Measurements from ENCODE around the gene SLC25A15.
A peak's percentile ranks its signal among the peaks of the same experiment; 100 is the strongest.
"Not testable (repeated sequence)": the region's sequence is repeated elsewhere in the genome, so short reads cannot be mapped to it uniquely, and the experiment has no call there.

Gene SLC25A15

DNA sequence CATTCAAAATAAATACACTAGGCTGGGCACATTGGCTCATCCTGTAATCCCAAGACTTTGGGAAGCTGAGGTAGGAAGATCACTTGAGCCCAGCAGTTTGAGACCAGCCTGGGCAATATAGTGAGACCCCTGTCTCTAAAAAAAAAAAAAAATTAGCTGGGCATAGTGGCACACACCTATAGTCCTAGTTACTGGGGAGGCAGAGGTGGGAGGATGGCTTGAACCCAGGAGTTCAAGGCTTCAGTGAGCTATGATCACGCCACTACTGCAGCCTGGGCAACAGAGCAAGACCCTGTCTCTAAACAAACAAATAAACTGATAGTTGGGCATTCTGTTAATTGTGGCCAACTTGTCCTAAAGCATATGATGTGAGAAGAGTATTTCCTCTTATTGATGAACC, 6.4 kb upstream of the SLC25A15 start:
- not testable (repeated sequence) for DNase-seq

GRCh38 chr13:40784540-40784939, 4.9 kb upstream of the SLC25A15 start:
- no peak for DNase-seq

- DNase-seq: no peak
Measured at GRCh38 chr13:40786568-40786996, 2.8 kb upstream of the SLC25A15 start.

DNA sequence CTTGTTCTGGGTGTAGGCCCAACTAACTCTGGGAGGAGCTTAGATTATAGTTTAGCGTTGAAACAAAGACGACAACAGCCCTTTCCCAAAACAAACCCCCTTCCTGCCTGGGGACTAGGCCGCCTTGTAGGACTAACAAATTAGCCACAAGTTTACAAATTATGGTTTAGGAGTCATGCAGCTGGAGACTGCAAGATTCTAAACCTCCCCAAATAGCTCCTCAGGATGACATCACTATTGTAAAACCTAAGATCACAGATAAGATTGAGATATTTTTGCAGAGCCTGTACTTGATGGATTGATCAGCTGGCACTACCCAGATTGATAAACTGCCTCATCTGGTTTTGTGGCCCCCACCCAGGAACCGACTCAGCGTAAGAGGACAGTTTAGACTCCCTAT, 2.3 kb upstream of the SLC25A15 start:
- no peak for DNase-seq

DNA sequence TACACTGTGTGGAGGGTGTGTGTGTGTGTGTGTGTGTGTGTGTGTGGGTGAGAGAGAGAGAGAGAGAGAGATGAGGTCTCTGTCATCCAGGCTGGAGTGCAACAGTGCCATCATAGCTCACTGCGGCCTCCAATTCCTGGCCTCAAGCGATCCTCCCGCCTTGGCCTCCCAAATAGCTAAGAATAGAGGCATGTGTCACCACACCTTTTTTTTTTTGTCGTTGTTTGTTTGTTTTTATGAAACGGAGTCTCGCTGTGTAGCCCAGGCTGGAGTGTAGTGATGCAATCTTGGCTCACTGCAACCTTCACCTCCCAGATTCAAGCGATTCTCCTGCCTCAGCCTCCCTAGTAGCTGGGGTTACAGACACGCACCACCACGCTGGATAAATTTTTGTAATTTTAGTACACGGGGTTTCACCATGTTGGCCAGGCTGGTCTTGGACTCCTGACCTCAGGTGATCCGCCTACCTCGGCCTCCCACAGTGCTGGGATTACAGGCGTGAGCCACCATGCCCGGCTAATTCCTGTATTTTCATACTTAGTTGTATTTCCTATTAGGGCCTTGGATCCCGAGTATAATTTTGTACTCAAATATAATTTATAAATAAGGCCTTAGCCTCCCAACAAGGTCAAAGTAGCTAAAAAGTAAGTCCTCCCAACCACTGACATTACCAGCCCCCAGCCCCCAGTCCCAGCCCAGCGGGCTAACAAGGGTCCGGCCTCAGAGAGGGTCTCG, 704 bp upstream of the SLC25A15 start:
- DNase-seq: not testable (repeated sequence)

DNA sequence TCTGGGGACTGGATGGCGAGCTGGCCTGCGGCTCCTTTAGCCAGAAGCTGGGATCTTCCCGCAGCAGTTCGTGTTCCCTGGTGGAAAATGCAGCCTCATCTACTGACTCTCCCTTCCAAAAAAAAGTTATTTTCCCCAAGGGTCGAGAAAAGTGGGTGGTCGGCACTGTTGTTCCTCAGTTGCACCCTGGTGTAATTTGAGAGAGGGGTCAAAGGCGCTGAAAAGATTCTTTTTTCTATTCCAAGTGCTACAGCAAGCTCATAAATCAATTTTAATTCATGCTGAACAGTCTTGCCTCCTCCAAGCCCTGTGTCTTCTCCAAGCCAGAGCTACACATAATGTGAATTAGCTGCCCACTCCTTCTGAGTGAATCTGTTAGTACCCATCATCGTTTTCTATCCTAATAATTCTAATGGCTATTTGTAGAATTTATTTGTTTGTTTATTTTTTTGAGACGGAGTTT, 774 bp downstream of the SLC25A15 start:
- DNase-seq: peak; percentile 45

GRCh38 chr13:40792284-40793051, 3.1 kb downstream of the SLC25A15 start:
- DNase-seq: no peak

DNA sequence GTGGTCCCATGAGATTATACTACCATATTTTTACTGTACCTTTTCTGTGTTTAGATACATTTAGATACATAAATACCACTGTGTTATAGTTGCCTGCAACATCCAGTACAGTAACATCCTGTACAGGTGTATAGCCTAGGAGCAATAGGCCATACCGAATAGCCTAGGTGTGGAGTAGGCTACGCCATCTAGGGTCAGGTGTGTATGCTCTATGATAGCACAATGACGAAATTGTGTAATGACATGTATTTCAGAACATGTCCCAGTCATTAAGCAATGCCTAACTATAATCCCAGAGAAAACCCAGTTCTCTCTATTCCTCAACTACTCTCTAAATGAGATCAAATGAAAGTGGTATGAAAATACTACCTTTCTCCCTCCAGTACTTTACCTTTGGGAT, 3.9 kb downstream of the SLC25A15 start:
- no peak for DNase-seq

DNA sequence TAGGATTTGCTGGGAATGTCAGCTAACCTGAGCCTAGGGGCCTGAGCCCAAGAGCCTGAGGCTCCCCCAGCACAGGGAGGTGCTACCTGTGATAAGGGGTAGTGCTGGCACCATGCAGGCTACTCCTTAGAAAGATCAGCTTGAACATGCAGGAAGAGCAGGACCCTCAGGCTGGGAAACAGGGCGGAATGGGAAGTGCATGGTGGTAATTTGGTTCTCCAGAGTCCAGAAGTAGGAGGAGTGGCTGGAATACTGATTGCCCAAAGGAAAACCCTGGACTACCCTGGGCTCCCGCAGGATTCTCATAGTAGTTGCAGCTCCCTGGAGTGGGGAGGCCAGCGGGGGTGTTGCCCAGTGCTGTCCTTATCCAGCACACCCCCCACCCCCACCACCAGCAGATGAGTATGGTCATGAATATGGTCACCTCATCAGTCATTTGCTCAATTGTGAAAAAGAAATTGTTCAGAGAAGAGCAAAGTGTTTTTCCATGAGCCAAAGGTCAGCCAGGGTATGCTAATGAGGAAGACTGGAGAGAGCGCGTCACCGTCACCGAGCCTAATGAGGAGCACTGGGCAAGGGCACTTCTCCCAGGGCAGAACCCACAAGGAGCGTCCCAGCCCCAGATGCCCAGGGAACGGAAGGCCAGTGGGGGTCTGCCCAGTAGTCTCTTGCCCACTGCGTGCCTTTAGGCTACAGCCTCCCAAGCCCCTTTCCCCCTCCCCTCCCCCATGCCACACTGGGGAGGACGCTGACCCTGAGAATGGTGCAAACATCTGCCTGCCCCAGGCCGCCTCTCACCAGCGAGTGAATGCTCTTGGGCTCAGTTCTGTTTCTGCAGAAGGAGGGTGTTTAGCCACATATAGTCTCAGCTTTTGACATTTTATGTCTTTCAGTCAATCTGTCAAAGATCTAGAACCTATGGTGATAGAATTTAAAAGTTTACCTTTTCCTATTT, 5.3 kb downstream of the SLC25A15 start:
- no peak for DNase-seq

DNA sequence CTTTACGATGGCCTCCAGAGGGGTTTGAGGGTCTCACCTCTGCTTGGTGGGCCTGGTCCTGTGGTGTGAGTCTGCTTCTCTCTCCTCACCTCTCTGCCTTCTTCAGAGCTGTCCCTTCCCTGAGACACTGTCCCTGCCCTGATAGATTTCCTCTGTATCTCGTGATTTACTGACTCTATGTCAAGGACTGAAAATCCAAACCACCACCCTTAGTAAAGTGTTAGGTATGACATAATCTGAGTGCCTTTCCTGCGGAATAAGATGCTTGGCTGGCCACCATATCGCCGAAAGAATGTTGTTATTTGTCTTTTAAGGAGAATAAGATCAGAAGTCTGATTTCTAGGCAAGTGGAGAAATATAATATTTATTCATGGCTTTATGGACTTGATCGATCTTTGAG, 7.2 kb downstream of the SLC25A15 start:
- no peak for DNase-seq

DNA sequence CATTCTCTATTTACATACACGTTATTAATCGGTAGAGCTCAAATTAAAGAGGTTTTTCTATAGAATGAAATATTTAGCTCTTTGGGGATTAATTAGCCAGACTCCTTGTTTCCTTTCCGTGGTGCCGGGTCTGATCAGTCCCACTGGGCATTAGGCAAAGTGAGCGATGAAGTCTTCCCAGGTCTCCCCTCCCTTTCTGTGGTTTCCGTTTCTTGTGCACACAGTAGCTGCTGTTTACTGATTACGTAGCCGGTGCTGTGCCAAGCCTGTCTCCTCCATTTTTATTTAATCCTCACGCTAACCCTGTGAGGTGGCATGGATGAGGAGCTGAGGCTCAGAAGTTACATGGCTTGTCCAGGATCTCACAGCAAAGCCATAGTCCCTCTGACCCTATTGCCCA, 9.0 kb downstream of the SLC25A15 start:
- DNase-seq: no peak

DNA sequence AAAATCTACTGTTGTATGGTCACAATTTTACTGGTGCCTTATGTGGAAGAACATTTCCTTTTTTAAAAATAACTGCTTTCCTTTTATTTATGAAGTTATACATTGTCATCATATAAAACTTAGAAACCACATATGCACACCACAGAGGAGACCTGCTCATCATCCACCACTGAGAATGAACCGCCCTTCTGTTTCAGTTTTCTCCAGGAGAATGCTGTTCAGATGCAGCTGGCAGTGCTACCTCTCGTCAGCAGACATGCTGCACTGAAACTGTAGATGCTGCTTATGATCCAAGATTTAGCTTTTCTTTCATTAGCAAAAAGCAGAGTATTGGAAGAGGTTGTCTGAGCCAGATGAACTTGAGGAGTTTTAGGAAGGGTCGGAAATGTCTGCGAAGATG, 10.1 kb downstream of the SLC25A15 start:
- DNase-seq: no peak

DNA sequence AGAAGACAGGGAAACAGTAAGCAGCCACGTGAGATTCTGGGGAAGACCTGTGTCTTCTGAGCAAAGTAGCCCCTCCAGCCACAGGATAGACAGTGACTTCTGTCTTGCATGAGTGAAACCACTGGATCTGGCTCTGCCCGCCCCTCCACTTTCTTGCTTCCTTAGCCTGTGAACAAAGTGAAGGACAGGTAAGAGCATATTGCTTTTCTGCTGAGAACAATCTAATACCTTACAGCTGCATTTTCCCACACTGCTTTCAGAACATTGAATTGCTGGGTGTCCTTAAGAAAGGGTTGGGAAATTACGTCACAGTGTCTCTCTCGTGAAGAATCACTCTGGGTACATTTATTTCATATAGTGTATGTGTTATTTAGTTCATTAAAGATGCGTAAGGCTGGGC, 11.1 kb downstream of the SLC25A15 start:
- DNase-seq: no peak

DNA sequence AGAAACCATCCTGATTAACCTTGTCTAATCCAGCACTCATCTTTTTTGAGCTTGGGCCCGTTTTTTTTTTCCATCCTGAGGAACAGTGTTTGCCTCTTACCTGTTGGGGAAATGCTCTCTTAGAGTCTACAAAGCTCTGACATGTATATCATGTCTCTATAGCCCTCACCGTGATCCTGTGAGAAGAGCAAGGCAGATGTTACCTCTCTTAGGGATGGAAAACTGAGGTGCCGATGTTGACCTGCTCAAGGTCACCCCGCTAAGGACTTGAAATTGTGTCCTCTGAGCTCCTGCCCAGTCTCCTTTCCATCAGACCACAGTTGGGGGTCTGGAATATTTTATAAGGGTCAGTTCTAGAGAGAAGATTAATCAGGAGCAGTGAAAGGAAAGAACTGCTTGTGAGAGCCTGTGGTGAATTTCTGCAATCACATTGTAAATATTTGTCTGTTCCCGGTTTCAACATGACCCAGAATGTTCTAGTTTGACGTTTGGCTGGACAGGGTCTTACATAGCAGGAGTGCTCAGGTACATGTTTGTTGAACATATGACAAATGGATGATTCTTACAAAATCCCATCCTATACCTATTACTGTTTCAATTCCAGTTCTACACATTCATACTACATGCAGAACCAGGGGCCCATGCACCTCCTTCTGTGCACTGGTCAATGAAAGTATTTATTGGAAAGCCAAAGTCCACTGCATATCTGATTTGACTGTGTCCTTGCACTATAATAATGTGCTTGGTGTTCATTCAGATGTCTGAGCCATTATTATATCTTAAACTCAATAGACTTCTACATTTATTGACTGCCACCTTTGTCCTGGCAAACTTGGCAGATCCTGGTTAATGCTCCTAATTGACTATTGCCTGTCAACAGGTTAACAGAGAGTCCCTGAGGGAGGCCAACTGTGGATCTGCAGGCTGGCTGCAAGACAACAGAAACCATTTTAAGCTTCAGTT, 12.1 kb downstream of the SLC25A15 start:
- DNase-seq: no peak

- no peak for DNase-seq
Measured at GRCh38 chr13:40803316-40803715, 13.9 kb downstream of the SLC25A15 start.

- no peak for DNase-seq
Measured at GRCh38 chr13:40806241-40806640, 16.8 kb downstream of the SLC25A15 start.

DNA sequence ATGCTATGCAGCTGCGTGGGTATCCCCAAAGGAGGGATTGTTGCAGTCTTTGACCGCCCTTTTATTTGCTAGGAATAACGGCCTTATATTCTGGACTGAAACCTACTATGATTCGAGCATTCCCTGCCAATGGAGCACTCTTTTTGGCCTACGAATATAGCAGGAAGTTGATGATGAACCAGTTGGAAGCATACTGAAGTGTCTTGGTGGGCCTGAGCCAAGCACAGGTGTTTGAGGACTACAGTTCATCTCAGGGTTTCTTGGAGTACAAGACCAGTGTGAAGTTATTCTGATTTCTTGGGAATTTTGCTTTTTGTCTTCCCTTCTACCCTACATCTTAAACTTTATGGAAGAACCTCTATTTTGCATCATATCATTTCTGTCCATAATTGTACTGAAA, 20.1 kb downstream of the SLC25A15 start:
- no peak for DNase-seq

GRCh38 chr13:40812102-40812501, 22.7 kb downstream of the SLC25A15 start:
- no peak for DNase-seq

DNA sequence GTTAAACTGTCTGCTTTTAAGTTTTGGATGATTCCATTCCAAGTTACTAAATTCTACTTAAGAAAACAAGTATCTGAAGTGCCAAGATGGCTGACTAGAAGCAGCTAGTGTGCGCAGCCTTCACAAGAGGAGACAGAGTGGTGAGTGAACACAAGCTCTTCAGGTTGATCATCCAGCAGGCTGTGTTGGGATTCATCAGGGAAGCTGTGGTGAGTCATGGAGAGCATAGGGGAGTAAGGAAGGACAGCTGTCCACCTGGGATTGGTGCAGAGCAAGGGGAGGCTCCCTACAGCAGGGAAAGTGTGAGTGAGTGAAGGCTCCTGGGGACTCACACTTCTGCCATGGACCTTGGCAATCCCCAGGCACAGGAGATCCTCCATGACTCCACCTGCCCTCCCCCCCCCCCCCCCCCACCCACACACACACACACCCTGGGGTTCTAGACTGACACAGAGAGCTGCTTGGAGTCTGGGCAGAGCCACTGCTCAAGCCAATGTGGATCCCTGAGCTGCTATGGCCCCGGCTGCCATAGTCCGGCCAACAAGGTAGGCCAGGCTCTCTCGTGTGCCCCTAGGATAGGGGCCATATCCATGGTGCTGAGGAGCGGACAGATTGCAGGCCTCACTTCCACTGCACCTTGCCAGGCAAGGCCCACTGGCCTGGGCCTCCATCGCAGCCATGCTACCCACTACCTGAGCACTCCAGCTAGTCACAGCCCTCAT, 23.5 kb downstream of the SLC25A15 start:
- no peak for DNase-seq

- DNase-seq: peak; percentile 51
Measured at GRCh38 chr13:40813667-40814454, 24.4 kb downstream of the SLC25A15 start.

All from NCI-H82 (cell line).